ENCODE data around the gene HIGD2A. TPM values are rescaled to one million over a fixed set of nuclear protein-coding genes. Genes with fewer than 3 reads are reported as not detected.
A peak's percentile ranks its signal among the peaks of the same experiment; 100 is the strongest.

The HIGD2A gene
- total and polyA plus RNA-seq, 2 of the 13 experiments (the other 11 are each of a cell fraction or from before 2014, with no cell fraction given): 89.2 to 146 TPM

DNA sequence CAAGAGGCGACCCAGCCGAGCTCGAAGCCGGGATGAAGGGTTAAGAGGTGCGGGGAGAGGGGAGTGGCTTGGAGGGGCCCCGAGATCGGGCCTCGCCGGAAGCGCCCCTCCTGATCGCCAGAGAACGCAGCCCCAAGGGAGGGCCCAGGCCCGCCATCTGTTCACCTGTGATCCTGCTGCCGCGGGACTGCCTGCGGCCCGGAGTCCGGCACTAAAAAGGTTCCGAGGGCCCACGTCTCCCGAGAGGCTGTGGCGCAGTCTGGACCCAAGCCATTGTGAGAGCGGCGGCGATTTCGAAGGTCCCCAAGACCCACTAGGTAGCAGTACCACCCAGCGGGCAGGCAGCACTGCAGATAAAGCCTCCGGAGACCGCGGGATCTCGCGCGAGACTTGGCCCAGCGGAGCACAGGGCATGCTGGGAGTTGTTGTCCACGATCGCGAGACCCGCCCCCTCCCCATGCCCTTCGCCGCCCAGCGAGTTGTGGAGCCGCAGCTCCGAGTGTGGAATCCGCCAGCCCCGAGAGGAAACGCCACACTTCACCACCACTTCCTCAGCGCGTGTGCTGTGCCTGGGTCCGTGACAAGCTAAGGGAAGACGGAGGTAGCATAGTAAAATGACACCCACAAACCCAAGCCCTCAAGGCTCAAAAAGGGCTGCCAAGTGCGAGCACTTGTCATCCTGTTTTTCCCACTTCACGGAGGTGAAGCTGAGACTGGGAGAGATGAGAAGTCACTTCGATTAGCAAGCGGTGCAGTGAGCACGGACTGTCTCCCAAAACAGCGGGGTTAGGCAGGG, 26.9 kb upstream of the HIGD2A start, which contains the start of gene KIAA1191 (continued):
- TF ChIP-seq, protein P1, sequence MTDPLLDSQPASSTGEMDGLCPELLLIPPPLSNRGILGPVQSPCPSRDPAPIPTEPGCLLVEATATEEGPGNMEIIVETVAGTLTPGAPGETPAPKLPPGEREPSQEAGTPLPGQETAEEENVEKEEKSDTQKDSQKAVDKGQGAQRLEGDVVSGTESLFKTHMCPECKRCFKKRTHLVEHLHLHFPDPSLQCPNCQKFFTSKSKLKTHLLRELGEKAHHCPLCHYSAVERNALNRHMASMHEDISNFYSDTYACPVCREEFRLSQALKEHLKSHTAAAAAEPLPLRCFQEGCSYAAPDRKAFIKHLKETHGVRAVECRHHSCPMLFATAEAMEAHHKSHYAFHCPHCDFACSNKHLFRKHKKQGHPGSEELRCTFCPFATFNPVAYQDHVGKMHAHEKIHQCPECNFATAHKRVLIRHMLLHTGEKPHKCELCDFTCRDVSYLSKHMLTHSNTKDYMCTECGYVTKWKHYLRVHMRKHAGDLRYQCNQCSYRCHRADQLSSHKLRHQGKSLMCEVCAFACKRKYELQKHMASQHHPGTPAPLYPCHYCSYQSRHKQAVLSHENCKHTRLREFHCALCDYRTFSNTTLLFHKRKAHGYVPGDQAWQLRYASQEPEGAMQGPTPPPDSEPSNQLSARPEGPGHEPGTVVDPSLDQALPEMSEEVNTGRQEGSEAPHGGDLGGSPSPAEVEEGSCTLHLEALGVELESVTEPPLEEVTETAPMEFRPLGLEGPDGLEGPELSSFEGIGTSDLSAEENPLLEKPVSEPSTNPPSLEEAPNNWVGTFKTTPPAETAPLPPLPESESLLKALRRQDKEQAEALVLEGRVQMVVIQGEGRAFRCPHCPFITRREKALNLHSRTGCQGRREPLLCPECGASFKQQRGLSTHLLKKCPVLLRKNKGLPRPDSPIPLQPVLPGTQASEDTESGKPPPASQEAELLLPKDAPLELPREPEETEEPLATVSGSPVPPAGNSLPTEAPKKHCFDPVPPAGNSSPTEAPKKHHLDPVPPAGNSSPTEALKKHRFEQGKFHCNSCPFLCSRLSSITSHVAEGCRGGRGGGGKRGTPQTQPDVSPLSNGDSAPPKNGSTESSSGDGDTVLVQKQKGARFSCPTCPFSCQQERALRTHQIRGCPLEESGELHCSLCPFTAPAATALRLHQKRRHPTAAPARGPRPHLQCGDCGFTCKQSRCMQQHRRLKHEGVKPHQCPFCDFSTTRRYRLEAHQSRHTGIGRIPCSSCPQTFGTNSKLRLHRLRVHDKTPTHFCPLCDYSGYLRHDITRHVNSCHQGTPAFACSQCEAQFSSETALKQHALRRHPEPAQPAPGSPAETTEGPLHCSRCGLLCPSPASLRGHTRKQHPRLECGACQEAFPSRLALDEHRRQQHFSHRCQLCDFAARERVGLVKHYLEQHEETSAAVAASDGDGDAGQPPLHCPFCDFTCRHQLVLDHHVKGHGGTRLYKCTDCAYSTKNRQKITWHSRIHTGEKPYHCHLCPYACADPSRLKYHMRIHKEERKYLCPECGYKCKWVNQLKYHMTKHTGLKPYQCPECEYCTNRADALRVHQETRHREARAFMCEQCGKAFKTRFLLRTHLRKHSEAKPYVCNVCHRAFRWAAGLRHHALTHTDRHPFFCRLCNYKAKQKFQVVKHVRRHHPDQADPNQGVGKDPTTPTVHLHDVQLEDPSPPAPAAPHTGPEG (CRISPR knock-in tag; IDR thresholded peaks at IDR 0.05): no peak
- TF ChIP-seq PCBP2 (optimal IDR thresholded peaks at IDR 0.05; ENCODE audit: low read depth, low read length, poor library complexity, severe bottlenecking): no peak
- peak; percentile 58; the same call in 1 of the 2 replicates for TF ChIP-seq ZSCAN29 (CRISPR knock-in tag; conservative IDR thresholded peaks at IDR 0.05)
- peak; percentile 60; the same call in 1 of the 2 replicates for TF ChIP-seq ZKSCAN5 (CRISPR knock-in tag; IDR thresholded peaks at IDR 0.05)
- TF ChIP-seq, protein P2, sequence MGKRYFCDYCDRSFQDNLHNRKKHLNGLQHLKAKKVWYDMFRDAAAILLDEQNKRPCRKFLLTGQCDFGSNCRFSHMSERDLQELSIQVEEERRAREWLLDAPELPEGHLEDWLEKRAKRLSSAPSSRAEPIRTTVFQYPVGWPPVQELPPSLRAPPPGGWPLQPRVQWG (CRISPR knock-in tag; IDR thresholded peaks at IDR 0.05; ENCODE audit: borderline replicate concordance, low read depth): no peak
- TF ChIP-seq, protein P3, sequence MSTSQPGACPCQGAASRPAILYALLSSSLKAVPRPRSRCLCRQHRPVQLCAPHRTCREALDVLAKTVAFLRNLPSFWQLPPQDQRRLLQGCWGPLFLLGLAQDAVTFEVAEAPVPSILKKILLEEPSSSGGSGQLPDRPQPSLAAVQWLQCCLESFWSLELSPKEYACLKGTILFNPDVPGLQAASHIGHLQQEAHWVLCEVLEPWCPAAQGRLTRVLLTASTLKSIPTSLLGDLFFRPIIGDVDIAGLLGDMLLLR (CRISPR knock-in tag; IDR thresholded peaks at IDR 0.05): no peak
- TF ChIP-seq RBFOX2 (IDR thresholded peaks at IDR 0.05; ENCODE audit: low read depth, low read length): peak; percentile 92
- TF ChIP-seq, protein P4, sequence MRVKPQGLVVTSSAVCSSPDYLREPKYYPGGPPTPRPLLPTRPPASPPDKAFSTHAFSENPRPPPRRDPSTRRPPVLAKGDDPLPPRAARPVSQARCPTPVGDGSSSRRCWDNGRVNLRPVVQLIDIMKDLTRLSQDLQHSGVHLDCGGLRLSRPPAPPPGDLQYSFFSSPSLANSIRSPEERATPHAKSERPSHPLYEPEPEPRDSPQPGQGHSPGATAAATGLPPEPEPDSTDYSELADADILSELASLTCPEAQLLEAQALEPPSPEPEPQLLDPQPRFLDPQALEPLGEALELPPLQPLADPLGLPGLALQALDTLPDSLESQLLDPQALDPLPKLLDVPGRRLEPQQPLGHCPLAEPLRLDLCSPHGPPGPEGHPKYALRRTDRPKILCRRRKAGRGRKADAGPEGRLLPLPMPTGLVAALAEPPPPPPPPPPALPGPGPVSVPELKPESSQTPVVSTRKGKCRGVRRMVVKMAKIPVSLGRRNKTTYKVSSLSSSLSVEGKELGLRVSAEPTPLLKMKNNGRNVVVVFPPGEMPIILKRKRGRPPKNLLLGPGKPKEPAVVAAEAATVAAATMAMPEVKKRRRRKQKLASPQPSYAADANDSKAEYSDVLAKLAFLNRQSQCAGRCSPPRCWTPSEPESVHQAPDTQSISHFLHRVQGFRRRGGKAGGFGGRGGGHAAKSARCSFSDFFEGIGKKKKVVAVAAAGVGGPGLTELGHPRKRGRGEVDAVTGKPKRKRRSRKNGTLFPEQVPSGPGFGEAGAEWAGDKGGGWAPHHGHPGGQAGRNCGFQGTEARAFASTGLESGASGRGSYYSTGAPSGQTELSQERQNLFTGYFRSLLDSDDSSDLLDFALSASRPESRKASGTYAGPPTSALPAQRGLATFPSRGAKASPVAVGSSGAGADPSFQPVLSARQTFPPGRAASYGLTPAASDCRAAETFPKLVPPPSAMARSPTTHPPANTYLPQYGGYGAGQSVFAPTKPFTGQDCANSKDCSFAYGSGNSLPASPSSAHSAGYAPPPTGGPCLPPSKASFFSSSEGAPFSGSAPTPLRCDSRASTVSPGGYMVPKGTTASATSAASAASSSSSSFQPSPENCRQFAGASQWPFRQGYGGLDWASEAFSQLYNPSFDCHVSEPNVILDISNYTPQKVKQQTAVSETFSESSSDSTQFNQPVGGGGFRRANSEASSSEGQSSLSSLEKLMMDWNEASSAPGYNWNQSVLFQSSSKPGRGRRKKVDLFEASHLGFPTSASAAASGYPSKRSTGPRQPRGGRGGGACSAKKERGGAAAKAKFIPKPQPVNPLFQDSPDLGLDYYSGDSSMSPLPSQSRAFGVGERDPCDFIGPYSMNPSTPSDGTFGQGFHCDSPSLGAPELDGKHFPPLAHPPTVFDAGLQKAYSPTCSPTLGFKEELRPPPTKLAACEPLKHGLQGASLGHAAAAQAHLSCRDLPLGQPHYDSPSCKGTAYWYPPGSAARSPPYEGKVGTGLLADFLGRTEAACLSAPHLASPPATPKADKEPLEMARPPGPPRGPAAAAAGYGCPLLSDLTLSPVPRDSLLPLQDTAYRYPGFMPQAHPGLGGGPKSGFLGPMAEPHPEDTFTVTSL (CRISPR knock-in tag; IDR thresholded peaks at IDR 0.05; ENCODE audit: borderline replicate concordance): peak; percentile 75
- TF ChIP-seq, protein P5, sequence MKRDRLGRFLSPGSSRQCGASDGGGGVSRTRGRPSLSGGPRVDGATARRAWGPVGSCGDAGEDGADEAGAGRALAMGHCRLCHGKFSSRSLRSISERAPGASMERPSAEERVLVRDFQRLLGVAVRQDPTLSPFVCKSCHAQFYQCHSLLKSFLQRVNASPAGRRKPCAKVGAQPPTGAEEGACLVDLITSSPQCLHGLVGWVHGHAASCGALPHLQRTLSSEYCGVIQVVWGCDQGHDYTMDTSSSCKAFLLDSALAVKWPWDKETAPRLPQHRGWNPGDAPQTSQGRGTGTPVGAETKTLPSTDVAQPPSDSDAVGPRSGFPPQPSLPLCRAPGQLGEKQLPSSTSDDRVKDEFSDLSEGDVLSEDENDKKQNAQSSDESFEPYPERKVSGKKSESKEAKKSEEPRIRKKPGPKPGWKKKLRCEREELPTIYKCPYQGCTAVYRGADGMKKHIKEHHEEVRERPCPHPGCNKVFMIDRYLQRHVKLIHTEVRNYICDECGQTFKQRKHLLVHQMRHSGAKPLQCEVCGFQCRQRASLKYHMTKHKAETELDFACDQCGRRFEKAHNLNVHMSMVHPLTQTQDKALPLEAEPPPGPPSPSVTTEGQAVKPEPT (CRISPR knock-in tag; IDR thresholded peaks at IDR 0.05; ENCODE audit: low read depth): no peak
- TF ChIP-seq XRCC5 (optimal IDR thresholded peaks at IDR 0.05; ENCODE audit: low read length): peak; percentile 31
- TF ChIP-seq, protein P6, sequence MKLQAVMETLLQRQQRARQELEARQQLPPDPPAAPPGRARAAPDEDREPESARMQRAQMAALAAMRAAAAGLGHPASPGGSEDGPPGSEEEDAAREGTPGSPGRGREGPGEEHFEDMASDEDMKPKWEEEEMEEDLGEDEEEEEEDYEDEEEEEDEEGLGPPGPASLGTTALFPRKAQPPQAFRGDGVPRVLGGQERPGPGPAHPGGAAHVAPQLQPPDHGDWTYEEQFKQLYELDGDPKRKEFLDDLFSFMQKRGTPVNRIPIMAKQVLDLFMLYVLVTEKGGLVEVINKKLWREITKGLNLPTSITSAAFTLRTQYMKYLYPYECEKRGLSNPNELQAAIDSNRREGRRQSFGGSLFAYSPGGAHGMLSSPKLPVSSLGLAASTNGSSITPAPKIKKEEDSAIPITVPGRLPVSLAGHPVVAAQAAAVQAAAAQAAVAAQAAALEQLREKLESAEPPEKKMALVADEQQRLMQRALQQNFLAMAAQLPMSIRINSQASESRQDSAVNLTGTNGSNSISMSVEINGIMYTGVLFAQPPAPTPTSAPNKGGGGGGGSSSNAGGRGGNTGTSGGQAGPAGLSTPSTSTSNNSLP (IDR thresholded peaks at IDR 0.05; ENCODE audit: low read depth, low read length): no peak

Data from HepG2 (cell line).